Stimulated activated CD4-positive, alpha-beta T cell treated with anti-CD3 and anti-CD28 coated beads, Interleukin-1b, Interleukin-23, amount 100 ng/mL, for 1 hour (primary cell): ENCODE measurements around the gene CPNE4.
"Not testable (repeated sequence)": the region's sequence is repeated elsewhere in the genome, so short reads cannot be mapped to it uniquely, and the experiment has no call there.

Source experiments
- DNase-seq, 2 donors: peaks; one replicate each; pipeline ENCODE4 v3.0.0-alpha.2; 2020; ENCODE audit warnings: low read depth in 2 of 2

CPNE4 gene

GRCh38 chr3:132034486-132035464 is at the start of gene CPNE4:
Gene CPNE4 (minus strand): TSS chr3:132035014.
- DNase-seq, result peak in 1 of 2 donors; percentile 54

DNA sequence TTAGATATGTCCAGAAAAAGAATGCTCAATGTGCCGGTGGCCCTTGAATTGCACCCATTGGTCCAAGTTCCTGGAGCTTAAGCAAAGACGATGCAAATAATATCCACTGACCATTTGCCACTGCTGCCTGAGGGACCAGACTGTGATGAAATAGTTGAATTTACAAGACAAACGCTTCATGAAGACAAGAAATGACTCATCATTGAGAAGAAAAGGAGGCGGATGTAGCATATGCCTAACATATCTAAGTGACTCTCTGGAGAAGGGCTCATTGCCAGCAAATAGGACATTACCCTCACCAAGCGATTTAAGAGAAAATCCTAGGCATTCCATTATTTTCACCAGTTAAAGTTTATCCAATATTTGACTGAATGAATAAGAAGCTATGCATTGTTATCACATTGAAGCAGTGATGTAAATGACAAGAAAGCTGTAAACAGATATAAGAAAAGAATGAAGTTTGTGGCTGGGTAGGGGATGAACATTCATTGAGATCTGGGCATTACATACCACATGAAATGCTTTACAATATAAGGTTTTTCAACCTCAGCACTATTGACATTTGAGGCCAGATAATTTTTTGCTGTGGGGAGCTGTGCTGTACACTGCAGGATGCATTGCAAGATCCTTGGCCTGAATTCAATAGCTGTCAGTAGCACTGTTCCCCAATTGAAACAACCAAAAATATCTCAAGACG is 48.9 kb upstream of the CPNE4 start:
- no peak for DNase-seq

DNA sequence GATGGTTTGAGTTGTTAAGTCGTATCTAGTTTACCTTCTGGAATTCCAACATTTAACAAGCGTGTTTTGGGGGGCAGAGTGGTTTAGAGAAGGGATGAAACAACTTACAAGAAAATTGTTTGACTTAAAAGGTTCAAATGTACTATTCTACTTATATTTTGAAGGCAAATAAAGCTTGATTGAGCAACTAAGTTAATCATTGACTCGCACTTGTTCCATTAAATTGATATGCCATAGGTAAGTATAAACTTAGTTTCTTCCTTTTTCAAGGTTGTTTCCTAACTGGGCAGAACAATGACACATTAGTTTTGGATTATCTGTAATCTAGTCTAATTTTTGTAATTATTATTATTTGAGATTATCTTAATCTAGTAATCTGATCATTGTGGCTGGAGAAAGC is 48.3 kb upstream of the CPNE4 start:
- DNase-seq, result no peak

DNA sequence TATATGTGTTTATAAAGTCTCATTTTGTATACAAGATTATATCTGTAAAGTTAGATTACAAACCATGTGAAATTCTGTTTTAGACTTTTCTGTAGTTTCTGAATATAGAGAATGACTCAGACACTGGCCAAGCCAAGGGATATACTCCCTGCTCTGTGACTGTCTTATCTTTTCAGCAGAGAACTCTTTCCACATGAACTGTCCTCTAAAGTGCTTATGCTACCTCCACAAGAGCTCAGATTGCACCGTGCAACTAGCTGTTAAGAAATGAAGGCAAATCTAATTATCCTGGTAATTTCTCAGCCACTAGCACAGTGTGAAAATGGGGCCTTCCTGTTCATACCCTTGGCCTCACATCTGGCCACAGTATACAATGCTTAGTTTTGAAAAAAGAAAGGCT is 44.3 kb upstream of the CPNE4 start:
- no peak for DNase-seq

GRCh38 chr3:132073771-132074170 is 39.0 kb upstream of the CPNE4 start:
- no peak for DNase-seq

- no peak for DNase-seq
These were observed 36.2 kb upstream of the CPNE4 start for GRCh38 chr3:132071043-132071442.

DNA sequence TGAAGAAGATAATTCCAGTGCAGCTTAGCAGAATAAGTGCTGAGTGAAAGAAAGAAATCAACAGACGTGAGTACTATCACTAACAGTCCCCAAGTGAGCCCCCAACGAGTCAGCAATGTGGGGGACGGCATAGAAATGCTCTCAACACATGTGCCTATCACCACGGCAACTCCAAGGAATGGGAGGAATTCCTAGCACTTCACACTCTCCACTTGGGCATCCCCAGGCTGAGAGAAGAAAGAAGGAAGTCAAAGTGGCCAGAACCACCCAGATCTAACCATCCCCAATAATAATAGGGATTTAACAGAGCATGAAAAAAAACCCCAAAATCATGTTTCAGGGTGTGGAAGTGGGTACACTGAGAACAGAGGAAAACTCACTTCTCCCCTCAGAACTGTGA is 29.3 kb upstream of the CPNE4 start:
- DNase-seq, result no peak

GRCh38 chr3:132062535-132062934 is 27.7 kb upstream of the CPNE4 start:
- DNase-seq, result no peak

DNA sequence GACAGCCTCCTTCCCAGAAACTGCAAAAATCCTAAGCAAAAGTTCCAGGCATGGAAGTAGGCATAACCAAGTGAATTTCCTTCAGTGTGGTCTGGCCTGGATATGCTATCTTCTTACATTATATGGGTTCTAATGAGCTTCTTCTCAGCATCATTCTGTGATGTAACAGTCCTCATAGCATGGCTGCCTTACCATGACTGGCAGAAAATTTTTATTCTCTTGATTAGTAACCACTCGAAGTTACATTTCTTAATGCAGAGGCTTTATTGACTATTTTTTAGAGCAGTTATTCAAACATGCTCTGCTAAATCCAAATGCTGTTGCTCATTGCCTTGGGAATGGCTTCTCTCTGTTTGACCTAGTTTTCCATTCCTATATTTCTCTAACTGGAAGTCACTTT is 21.1 kb upstream of the CPNE4 start:
- no peak for DNase-seq

DNA sequence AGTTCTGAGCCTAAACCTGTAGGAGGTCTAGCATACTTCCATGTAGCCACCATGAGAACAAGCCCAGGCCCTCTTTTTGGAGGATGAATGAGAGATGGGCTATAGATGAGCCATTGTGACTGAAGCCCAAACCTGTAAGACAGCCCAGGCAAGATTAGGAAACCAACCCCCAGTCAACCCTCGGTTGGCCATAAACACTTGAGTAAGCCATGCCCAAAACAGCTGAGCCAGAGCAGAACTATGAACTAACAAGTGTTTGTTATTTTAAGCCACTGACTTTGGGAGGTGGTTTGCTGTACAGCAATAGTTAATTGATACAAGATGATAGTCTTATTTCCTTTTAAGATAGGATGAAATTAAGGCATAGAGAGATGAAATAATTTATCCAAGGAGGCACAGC is 12.4 kb upstream of the CPNE4 start:
- DNase-seq, result no peak

DNA sequence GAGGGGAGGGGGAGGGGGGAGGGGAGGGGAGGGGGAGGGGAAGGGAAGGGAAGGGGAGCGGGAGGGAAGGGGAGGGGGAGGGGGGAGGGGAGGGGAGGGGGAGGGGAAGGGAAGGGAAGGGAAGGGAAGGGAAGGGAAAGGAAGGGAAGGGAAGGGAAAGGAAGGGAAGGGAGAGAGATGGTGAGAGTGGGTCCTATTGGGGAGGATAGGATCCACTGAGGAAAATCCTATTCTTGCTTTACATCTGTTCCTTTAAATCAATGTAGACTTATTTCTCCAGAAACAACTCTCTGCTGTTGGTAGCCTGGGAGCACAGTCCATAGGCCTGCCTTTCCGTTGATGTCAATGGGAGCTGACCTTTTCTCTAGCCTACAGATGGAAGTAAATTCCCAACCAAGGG is 10.1 kb upstream of the CPNE4 start:
- DNase-seq, result not testable (repeated sequence)

DNA sequence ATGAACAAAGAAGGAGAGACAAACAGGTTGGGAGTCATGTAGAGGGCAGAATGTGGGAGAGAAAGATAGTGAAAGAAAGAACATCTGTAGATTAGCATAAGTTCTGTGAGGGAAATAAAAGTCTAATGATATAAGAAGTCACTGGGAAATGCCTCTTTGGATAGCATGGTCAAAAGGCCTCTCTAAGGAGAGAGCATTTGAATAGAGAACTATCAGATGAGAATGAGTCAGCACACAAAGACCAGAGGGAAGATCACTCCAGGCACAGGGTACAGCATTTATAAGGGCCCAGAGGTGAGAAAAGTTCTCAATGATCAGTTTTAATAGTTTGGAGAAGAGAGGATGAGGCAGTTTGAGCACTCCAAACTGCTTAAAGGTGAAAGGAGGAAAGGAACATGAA is 7.9 kb upstream of the CPNE4 start:
- no peak for DNase-seq

- no peak for DNase-seq
These were observed 3.5 kb upstream of the CPNE4 start for GRCh38 chr3:132038198-132038825.

DNA sequence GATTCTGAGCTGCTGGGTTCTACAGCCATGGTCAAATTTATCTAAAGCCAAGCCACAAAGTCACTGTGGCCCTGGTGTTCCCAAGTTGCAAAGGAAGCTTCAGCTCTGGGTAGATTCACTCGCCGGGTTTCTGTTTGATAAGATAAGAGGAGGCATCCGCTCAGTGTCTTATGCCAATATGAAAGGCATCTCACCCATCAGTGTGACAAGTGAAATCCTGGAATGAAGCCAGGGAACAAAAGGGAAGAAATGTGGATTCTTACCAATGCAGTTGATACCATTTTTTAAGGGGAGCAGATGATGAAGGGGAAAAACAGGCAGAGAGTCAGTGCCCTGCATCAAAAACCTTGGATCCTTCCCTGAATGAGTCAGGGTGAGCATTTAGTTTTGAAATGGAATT is 2.8 kb upstream of the CPNE4 start:
- no peak for DNase-seq

- no peak for DNase-seq
These were observed 2.2 kb upstream of the CPNE4 start for GRCh38 chr3:132037056-132037455.

DNA sequence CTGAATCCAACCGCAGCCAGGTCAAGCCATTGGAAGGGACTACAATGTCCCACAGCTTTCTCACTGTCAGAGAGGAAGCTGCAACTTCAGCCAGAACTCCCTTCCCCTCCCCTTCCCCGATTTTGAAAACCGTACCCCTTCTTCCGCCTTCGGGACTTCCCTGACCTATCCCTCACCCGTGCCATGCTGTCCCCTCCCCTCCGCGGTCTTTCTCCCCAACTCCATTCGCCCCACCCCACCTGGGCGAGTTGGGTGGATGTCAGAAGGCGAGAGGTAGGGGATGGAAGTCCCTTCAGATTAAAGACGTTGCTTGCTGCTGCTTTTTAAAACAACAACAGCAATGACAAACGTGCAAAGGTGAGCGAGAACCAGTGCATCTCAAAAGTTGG is 723 bp downstream of the CPNE4 start:
- no peak for DNase-seq

DNA sequence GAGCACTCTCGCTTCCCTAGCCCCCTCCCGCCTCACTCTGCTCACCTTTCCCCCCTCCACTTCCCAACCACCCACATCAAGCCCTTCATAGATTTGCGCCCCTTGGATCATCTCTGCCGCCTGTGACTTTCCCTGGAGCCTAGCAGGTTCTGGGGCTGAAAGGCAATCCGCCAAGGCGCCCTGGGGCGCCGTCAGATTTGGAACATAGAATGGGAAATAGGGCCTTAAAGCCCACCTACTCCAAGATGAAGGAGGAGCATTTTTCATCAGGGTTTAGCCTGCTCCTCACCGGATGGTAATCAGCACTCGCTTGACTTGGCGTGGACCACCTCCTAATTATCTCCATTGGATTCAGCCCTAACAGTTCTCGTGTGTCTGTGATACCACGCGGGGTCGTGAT is 1.3 kb downstream of the CPNE4 start:
- DNase-seq, result no peak

DNA sequence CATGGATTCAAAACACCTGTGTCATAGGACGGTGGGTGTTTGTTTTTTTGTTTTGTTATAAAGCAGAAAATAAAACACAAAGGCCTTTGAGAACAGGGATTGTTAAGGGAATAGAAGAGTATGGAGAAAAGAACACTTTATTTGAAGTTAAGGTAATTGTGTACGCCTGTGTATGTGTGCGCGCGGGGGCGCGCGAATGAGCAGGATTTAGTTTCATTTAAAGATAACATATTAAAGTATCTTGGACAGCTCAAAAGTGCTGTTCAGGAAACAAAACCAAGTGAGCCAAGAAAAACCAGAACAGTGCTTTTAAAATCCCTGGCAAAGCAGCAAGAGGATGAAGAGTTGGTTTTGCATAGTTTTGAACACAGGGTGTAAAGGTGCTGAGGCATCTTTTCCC is 1.9 kb downstream of the CPNE4 start:
- DNase-seq, result no peak

DNA sequence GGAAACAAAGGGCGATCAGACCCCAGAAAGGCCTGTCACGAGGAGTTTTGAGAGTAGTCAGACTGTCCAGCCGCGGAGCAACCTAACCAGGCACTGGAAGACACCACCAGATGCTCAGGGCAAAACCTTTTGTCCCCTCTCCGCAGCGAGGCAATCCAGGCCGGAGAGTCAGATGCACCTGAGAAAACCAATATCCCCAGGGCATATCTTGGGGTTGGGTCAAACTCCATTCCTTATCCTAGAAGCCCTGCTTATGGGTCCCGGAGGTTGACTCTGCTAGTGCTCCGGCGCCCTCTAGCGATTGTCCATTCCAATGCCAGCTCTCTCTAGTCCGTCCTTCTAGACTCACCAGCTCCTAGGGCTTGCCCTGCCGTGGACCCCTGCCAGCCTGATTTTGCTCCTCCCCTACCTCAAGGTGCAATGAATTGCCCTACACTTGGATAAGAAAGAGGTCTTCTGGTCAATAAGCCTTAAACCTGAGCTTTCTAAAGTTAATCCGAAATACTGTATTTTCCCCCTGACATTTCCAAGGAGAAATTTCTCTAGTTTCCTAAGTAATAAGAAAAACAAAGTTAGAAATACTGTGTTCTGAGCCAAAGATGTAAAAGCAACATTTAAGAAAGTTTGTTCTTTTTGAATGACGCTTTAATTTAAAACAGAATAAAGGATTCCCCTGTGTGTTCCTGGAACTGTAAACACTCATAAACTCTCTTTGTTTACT is 5.5 kb downstream of the CPNE4 start:
- peak in 1 of 2 donors; percentile 21 for DNase-seq

GRCh38 chr3:132022914-132023313 is 11.9 kb downstream of the CPNE4 start:
- no peak for DNase-seq

GRCh38 chr3:132020058-132020457 is 14.8 kb downstream of the CPNE4 start:
- no peak for DNase-seq

DNA sequence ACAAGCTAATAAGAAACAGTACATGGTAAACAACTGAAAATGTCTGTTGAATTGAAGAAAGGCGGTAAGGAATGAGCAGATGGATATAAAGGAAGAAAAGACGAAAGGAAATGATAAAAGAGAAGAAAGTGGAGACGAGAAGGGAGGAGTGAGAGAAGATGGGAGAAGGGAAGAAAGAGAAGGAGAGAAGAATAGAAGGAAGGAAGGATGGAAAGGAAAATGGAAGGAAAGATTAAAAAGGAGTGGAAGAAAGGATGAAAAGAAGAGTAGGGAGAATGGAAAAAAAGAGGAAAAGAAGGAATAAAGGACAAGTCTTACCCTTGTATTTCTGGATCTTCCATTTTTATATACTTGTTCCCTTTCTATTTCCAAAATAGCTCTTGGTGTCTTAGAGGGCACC is 17.7 kb downstream of the CPNE4 start:
- DNase-seq, result no peak
